HepG2 (cell line): ENCODE measurements around the gene RBPMS2. TPM values are rescaled to one million over a fixed set of nuclear protein-coding genes. Genes with fewer than 3 reads are reported as not detected.

Experiments
- ASH2L ChIP-seq: fragments of 300-600, 200-600 bp; sonication (generic); IDR thresholded peaks from 2 replicates; pipeline ENCODE4 v1.7.0; 2017; ENCODE audit warnings: low read depth, mild to moderate bottlenecking, moderate library complexity, mixed read lengths, low read length; ENCODE audit not compliant: insufficient read length
- ATM ChIP-seq: fragments of 450-650 bp; IDR thresholded peaks from 2 replicates; pipeline ENCODE4 v1.7.1; 2017; ENCODE audit warnings: mild to moderate bottlenecking, borderline replicate concordance
- CEBPB ChIP-seq: IDR thresholded peaks from 2 replicates; pipeline ENCODE4 v1.6.1; 2011; ENCODE audit warnings: low read depth, low read length, improper control_type of control experiment, borderline replicate concordance
- IKZF1 ChIP-seq: fragments of 450-650 bp; IDR thresholded peaks from 2 replicates; pipeline ENCODE4 v1.7.1; 2016
- IRX3 ChIP-seq: sonication (generic); formaldehyde crosslinking; IDR thresholded peaks from 2 replicates; pipeline ENCODE4 v1.8.1; 2023; ENCODE audit warnings: mild to moderate bottlenecking, low read depth, missing genetic modification reagents, borderline replicate concordance
- JDP2 ChIP-seq: sonication (generic); formaldehyde crosslinking; IDR thresholded peaks from 2 replicates; pipeline ENCODE4 v1.8.1; 2022; ENCODE audit warnings: missing genetic modification reagents, borderline replicate concordance
- MIER2 ChIP-seq: IDR thresholded peaks from 2 replicates; pipeline ENCODE4 v1.6.1; 2016; ENCODE audit warnings: missing biosample characterization, missing genetic modification reagents
- NCOA2 ChIP-seq: sonication (generic); formaldehyde crosslinking; IDR thresholded peaks from 2 replicates; pipeline ENCODE4 v1.8.0; 2022; ENCODE audit warnings: inconsistent platforms
- ZNF547 ChIP-seq: sonication (generic); formaldehyde crosslinking; IDR thresholded peaks from 2 replicates; pipeline ENCODE4 v1.5.1; 2020; ENCODE audit warnings: mild to moderate bottlenecking, missing genetic modification reagents
- ZNF724P ChIP-seq: sonication (generic); formaldehyde crosslinking; IDR thresholded peaks from 2 replicates; pipeline ENCODE4 v1.8.0; 2022; ENCODE audit warnings: missing genetic modification reagents, borderline replicate concordance
- polyA plus RNA-seq, 8 experiments: library from polyadenylated mRNA; depleted of rRNA in 3 of 8; stranded (reverse) in 7 of 8; unstranded in 1 of 8; fragments of >200 nt; fragmentation: Illumina TruSeq in 4 of 8; extraction: Trizol in 4 of 8; gene quantifications; 2 replicates each; pipeline versions ENCODE4 v1.2.1 to v1.2.3, GENCODE V29; 2011 to 2016; ENCODE audit warnings: low read depth in 4 of 8, missing spikeins in 1 of 8, mixed read lengths in 1 of 8; ENCODE audit not compliant: insufficient read depth in 1 of 8
- total RNA-seq, 5 experiments: library from RNA; depleted of rRNA; stranded (reverse); fragments of >200 nt; fragmentation: Illumina TruSeq; extraction: Trizol; gene quantifications; 2 replicates each; pipeline ENCODE4 v1.2.3, GENCODE V29; 2016; ENCODE audit warnings: low read depth in 1 of 5
- TF ChIP-seq, protein P1 (sequence below): sonication (generic); formaldehyde crosslinking; IDR thresholded peaks from 2 replicates; pipeline ENCODE4 v1.4.0; 2020; ENCODE audit warnings: missing genetic modification reagents
- TF ChIP-seq, protein P2 (sequence below): sonication (generic); formaldehyde crosslinking; IDR thresholded peaks from 2 replicates; pipeline ENCODE4 v1.9.0; 2021; ENCODE audit warnings: missing genetic modification reagents, borderline replicate concordance

The RBPMS2 gene
- total and polyA plus RNA-seq, 2 of the 13 experiments (the other 11 are each of a cell fraction or from before 2014, with no cell fraction given): 0.08 TPM; not detected in 1

DNA sequence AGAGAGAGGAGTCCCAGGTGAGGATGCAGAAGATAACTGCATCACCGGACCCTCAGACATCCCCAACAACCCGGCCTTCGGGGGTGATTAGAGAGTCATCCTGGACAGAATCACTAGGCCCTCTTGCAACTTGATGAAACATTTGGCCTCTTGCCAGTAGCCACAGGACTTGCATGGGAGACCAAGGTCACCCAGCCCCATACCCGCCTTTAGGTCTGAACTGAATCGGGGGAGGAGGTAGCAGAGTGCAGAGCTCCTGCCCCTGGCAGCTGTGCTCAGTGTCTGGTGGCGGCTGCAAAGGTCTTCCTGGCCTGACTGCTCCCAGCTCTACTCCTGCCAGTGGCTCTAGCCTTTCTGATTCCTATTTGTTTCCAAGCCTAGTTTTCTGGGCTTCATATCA, 37.7 kb upstream of the RBPMS2 start (continued):
- TF ChIP-seq, protein P1, sequence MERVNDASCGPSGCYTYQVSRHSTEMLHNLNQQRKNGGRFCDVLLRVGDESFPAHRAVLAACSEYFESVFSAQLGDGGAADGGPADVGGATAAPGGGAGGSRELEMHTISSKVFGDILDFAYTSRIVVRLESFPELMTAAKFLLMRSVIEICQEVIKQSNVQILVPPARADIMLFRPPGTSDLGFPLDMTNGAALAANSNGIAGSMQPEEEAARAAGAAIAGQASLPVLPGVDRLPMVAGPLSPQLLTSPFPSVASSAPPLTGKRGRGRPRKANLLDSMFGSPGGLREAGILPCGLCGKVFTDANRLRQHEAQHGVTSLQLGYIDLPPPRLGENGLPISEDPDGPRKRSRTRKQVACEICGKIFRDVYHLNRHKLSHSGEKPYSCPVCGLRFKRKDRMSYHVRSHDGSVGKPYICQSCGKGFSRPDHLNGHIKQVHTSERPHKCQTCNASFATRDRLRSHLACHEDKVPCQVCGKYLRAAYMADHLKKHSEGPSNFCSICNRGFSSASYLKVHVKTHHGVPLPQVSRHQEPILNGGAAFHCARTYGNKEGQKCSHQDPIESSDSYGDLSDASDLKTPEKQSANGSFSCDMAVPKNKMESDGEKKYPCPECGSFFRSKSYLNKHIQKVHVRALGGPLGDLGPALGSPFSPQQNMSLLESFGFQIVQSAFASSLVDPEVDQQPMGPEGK (CRISPR knock-in tag): peak; percentile 32; the same call in 1 of the 2 replicates
- TF ChIP-seq MIER2 (no peak), IKZF1 (no peak), CEBPB (no peak), ZNF724P (no peak), ATM (no peak), ZNF547 (CRISPR knock-in tag) (no peak), JDP2 (CRISPR knock-in tag) (no peak), ASH2L (no peak), NCOA2 (CRISPR knock-in tag) (0 out of 2 replicates have a peak, but pooled peaks have one; percentile 21), IRX3 (CRISPR knock-in tag) (no peak)
- TF ChIP-seq, protein P2, sequence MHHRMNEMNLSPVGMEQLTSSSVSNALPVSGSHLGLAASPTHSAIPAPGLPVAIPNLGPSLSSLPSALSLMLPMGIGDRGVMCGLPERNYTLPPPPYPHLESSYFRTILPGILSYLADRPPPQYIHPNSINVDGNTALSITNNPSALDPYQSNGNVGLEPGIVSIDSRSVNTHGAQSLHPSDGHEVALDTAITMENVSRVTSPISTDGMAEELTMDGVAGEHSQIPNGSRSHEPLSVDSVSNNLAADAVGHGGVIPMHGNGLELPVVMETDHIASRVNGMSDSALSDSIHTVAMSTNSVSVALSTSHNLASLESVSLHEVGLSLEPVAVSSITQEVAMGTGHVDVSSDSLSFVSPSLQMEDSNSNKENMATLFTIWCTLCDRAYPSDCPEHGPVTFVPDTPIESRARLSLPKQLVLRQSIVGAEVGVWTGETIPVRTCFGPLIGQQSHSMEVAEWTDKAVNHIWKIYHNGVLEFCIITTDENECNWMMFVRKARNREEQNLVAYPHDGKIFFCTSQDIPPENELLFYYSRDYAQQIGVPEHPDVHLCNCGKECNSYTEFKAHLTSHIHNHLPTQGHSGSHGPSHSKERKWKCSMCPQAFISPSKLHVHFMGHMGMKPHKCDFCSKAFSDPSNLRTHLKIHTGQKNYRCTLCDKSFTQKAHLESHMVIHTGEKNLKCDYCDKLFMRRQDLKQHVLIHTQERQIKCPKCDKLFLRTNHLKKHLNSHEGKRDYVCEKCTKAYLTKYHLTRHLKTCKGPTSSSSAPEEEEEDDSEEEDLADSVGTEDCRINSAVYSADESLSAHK (CRISPR knock-in tag): no peak
- TF ChIP-seq, all 625 proteins: peak for 14
